ENCODE data around the gene AHSP.
"Not testable (repeated sequence)": the region's sequence is repeated elsewhere in the genome, so short reads cannot be mapped to it uniquely, and the experiment has no call there.

The AHSP gene

GRCh38 chr16:31501226-31501965 is 26.3 kb upstream of the AHSP start:
- no peak for DNase-seq

DNA sequence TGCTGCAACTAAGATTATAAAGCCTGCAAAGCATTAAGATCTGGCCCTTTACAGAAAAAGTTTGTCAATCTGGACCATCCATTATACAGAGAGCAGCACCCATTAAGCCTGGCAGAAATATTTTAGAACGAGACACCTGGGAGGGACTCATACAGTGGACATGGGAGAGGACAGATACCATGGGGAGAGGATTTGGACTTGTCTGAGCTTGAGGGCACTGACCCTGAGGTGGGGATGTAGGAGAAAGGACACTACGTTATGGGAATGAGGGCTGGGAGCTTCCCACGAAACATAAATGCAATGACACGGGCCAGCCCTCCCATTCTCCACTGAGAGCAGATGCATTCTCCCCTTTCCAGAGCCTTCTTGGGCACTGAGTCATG is 25.7 kb upstream of the AHSP start:
- no peak for DNase-seq

GRCh38 chr16:31502981-31503380 is 24.7 kb upstream of the AHSP start:
- DNase-seq: no peak

DNA sequence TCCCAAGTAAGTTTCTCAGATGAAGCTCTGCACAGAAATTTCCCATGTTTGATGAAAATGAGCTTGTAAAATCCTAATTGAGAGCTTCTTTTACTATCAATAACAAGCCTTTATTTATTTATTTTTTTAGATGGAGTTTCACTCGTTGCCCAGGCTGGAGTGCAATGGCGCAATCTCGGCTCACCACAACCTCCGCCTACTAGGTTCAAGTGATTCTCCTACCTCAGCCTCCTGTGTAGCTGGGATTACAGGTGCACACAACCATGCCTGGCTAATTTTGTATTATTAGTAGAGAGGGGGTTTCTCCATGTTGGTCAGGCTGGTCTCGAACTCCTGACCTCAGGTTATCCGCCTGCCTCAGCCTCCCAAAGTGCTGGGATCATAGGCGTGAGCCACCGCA is 24.1 kb upstream of the AHSP start:
- not testable (repeated sequence) for DNase-seq

GRCh38 chr16:31504159-31504558 is 23.5 kb upstream of the AHSP start:
- no peak for DNase-seq

DNA sequence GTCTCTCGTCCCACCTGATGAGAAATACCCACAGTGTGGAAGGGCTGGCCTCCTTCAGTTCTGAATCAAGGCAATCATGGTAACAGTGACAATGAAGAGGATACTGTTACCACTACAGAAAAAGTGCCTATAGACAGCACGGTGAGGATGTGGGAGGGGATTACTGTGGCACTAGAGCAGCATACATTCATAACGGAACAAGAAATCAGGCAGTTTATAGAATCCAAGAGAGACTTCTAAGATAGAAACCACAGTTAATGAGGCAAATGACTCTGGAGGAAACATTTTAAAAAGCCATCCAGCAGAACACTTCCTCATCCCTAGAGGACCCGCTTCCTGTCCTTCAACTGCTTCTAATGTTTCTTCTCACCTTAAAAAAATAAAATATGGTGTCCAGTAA is 22.2 kb upstream of the AHSP start:
- no peak for DNase-seq

DNA sequence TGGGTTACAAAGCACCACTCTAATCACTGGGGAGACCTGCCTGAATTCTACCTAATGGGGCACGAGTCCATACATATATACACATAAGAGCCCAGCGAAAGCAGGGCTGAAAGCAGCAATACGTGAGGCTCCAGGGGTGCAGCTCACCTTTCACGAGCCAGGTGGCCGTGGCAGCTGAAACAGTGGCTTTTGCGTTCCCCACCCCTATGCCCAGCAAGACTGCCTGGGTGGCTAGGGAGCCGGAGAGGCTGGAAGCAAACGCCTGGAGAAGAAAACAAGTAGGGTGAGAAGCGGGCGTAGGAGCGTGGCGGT is 20.1 kb upstream of the AHSP start:
- no peak for DNase-seq

DNA sequence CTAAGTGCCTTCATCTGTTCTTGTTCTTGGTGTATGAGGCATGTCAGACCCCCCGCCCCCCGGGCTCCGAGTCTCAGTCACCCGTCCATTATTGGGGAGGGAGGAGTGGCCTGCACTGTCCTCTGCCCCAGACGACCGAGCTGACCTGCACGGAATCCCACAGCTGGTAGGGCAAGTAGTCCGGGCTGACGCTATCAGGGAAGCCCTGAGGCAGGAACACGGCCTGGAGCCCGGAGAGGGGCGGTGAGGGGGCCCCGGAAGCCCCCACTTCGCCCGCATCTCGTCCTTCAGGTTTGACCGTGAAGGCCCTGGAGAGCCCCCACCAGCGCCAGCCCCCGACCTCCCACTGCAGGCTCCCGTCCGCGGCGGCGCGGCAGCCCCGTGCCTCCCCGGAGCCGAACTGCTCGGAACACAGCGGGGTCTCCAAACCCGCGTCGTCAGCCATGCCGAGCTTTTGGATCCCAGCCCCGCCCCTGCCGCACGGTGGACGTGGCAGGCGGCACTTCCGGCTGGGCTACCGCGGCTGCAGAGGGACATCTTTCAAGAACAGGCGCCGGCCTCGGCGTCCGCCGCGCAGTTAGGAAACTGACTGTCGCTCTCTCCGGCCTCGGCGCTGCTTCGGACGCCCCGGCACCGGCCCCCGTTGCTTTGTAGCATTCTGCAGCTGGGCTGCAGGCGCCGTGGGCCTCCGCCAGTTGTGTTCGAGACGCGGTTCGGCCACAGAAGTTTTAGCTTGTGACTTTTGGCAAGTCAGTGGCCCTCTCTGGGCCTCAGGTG is 19.6 kb upstream of the AHSP start, which contains the start of gene RUSF1:
TSS of gene RUSF1 (minus strand) at position 463 of the 777 bp plus-strand sequence. CDS start at position 445, 18 bp downstream.
- peak; percentile 97 for DNase-seq

DNA sequence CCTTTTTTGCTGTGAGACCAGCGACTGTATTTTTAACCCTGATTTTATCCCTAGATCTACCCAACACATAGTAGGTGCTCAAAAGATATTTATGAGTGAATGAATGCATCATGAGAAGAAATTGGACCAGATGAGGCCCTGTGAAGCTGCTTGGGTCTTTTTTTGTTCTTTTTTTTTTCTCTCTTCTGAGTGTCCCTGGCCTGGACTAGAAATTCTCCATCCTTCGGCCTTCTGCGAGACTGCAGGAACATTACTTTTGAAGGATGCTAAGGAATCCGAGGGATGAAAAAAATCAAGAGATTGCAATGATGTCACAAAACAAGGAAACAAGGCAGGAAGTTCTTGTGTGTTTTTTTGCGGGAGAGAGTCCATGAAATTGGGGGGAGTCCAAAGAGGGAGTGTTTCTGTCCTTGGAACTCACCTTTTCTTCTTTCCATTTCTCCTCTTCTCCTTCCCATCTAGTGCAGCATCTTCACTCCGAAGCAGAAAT is 18.9 kb upstream of the AHSP start:
- no peak for DNase-seq

GRCh38 chr16:31513126-31513525 is 14.6 kb upstream of the AHSP start:
- DNase-seq: no peak

- no peak for DNase-seq
Measured at GRCh38 chr16:31513884-31514283, 13.8 kb upstream of the AHSP start.

DNA sequence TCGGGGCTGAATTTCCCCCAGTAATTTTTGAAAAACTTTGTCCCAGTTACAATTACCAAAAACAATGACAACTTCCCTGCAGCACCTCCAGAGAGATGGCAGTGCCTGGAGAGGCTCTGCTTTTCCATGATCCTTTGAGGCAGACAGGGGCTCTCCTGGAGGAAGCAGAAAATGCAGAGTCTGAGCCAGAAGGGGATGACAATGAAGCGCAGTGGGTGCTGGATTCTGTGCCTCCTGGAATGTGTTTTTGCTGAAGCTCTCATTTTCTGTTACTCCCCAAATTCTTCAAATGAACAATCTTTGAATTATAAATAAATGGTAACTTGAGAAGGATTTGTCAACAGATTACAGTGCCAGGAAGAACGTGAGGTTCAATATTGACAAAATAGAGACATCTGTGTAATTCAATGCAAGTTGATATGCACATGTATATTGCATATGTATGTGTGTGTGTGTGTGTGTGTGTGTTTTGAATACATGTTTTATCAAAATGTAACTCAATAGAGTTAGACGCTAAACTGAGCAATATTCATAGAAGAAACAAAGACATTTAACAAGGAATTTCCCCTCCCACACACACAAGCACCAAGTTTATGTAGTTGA is 9.8 kb upstream of the AHSP start:
- no peak for DNase-seq

- no peak for DNase-seq
Measured at GRCh38 chr16:31519759-31520431, 7.8 kb upstream of the AHSP start.

DNA sequence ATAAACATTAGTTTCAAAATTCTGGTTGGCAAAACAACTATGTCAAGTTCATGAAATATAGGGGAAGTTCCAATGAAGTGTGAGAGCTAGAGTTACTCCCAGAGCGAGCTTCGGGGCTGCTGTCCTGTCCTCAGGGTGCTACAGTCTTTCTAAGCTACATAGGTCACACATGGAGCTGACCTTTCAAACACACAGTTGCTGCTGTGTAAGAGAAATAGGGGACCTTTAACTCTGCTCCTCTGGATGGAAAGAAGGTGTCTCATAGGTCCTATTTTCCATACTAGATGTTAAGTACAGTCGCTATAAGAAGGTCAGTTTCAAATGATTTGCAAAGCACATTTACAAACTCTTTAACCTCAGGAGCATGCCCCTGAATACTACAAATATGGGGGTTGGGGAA is 6.3 kb upstream of the AHSP start:
- DNase-seq: no peak

- DNase-seq: no peak
Measured at GRCh38 chr16:31522071-31522470, 5.6 kb upstream of the AHSP start.

DNA sequence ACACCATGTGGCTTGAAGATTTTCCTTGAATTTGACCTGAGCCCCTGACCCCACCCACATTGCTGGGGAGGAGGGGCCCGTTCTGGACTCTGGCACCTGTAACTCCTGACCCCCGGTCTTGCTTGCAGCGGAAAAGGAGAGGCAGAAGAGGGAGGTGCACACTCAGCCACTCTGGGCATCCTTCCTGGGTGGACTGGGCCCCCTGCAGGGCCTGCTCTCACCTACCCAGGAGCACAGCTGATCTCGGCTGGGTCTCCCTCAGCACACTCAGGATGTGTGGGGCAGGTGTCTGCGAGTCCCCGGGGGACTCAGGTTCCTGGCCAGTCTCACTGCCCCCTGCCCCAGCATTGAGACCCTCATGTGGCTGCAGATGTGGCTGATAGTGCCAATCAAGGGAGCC is 3.9 kb upstream of the AHSP start:
- not testable (repeated sequence) for DNase-seq

GRCh38 chr16:31525113-31525512 is 2.6 kb upstream of the AHSP start:
- no peak for DNase-seq

DNA sequence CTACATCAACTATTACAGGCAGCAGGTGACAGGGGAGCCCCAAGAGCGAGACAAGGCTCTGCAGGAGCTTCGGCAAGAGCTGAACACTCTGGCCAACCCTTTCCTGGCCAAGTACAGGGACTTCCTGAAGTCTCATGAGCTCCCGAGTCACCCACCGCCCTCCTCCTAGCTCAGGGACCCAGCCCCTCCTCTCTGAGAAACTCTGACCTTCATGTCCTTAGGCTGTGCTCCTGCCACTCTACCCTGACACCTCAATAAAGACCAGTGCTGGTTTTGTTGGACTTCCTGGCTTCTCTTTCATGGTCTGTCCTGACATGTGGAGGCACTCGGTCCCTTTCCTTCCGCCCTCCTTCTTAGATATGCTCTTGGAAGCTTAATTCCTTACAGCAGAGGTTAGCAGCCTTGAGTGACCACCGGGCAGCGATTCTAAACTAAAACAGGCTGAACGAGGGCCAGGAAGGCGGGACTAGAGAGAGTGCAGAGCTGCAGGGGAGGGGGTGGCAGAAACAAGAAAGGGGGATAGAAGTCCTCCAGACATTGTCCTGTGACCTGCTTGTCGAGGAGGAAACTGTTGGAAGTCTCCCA is 915 bp downstream of the AHSP start:
- no peak for DNase-seq

DNA sequence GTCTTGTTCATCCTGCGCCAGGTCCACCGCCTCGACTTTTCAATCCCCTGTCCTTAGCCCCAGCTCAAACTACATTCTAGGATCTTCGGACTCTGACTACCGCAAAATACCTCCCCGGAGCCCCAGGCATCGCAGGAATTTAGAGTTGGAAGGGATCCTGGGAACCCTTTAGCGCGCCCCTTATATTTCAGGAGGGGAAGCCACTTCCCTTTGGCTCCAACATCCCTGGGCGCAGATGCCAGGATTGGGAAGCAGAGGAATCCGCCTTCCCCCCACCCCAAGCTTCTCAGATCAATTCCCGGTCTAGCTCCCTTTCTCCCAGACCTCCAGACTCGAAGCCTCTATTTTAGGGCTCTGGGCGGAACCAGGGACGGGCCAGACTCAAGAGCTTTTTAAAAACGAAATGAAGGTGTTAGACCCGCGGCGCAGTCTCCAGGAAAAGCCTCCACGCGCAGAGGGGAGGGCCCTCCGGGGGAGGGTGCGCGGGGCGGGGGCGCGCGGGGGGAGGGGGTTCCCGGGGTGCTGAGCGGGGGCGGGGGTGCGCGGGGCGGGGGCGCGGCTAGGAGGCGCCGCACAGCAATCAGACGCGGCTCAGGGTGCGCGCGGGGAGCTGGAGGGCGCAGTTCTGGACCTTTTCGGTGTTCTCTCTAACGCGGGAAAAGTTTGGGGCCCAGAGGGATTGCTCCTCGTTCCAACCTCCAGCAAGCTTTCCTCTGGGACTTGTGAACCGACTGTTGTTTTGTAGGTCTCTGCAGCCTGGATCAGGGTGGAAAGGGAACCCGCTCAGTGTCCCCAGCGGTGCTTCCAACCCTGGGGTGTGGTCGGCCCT is 1.6 kb downstream of the AHSP start:
- peak; percentile 79 for DNase-seq

GRCh38 chr16:31529937-31530312 is 2.2 kb downstream of the AHSP start:
- no peak for DNase-seq

DNA sequence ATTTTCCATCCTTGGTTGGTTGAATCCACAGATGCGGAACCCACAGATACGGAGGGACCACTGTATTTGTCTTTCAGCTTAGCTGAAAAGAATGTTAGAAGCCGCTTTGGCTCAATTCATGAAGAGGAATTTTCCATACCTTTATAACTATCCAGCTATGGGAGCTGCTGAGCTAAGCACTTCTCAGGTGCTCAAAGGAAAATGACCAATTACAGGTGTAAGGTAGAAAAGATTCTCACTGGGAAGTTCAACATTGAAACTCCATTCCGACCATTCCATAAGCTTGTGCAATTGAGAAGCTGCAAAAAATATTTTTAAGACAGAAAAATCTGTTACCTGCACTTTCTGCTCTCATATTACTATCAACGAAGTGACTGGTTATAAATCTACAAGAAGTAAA is 2.7 kb downstream of the AHSP start:
- DNase-seq: no peak

- DNase-seq: no peak
Measured at GRCh38 chr16:31531096-31531495, 3.4 kb downstream of the AHSP start.

All from eye (tissue), 1 donor.